IMR-90 (cell line): ENCODE data around the gene NEFH. TPM values are rescaled to one million over a fixed set of nuclear protein-coding genes. Genes with fewer than 3 reads are reported as not detected.

Source experiments
- ATAC-seq: fragments of 200-7000 bp; cut with Tn5 transposase; 2 replicates; pipeline ENCODE4 v1.9.1; 2020; ENCODE audit warnings: low read depth, mild to moderate bottlenecking, moderate library complexity
- BruUV-seq: library from RNA; stranded (reverse); fragments of 400-500 nt; replicated peaks from 2 replicates; lab custom pipeline; 2021; lab: Mats Ljungman, UMichigan
- CTCF ChIA-PET: fragments of 300-600 bp; formaldehyde crosslinking; extraction: SDS; loops from one replicate; lab custom pipeline; 2021; ENCODE audit warnings: antibody characterized with exemption; lab: Yijun Ruan, JAX
- POLR2A ChIA-PET: fragments of 300-600 bp; sonication (Branson Sonifier 250); formaldehyde crosslinking; loops from one replicate; lab custom pipeline; 2022; ENCODE audit warnings: antibody characterized with exemption; ENCODE audit not compliant: unreplicated experiment; lab: Charles Lee
- DNase-seq: peaks from one replicate; pipeline ENCODE4 v3.0.0; 2013
- H2AFZ ChIP-seq: replicated peaks from 2 replicates; pipeline ENCODE3; 2013; ENCODE audit warnings: low read length, mild to moderate bottlenecking; ENCODE audit not compliant: poor library complexity
- H2AK5ac ChIP-seq: 2 replicates; pipeline ENCODE4 v1.6.1; 2013; ENCODE audit warnings: low read depth, low read length, inconsistent platforms
- H2AK9ac ChIP-seq: replicated peaks from 2 replicates; pipeline ENCODE3; 2013; ENCODE audit warnings: mild to moderate bottlenecking, low read depth, low read length, moderate library complexity; ENCODE audit not compliant: poor library complexity
- H2BK120ac ChIP-seq: 2 replicates; pipeline ENCODE4 v1.6.1; 2013; ENCODE audit warnings: low read depth, low read length, inconsistent platforms
- H2BK15ac ChIP-seq: 3 replicates; pipeline ENCODE4 v1.6.1; 2013; ENCODE audit warnings: low read depth, low read length, inconsistent platforms
- H2BK20ac ChIP-seq: 2 replicates; pipeline ENCODE4 v1.6.1; 2013; ENCODE audit warnings: low read depth, mild to moderate bottlenecking, inconsistent platforms, low read length, moderate library complexity
- H2BK5ac ChIP-seq: 2 replicates; pipeline ENCODE4 v1.6.1; 2013; ENCODE audit warnings: mild to moderate bottlenecking, low read depth, low read length, inconsistent platforms; ENCODE audit not compliant: poor library complexity, severe bottlenecking
- H3K14ac ChIP-seq: replicated peaks from 2 replicates; pipeline ENCODE4 v1.6.1; 2013; ENCODE audit warnings: low read depth, low read length, inconsistent platforms
- H3K18ac ChIP-seq: 2 replicates; pipeline ENCODE4 v1.6.1; 2013; ENCODE audit warnings: low read depth, low read length, control low read depth
- H3K23ac ChIP-seq: 2 replicates; pipeline ENCODE4 v1.6.1; 2013; ENCODE audit warnings: low read depth, low read length, inconsistent platforms
- H3K27ac ChIP-seq: 2 replicates; pipeline ENCODE4 v1.5.1; 2013; ENCODE audit warnings: mild to moderate bottlenecking, control low read depth, low read length; ENCODE audit not compliant: insufficient read depth
- H3K27me3 ChIP-seq: 2 replicates; pipeline ENCODE4 v1.6.1; 2013; ENCODE audit warnings: low read length; ENCODE audit not compliant: control insufficient read depth, insufficient read depth
- H3K36me3 ChIP-seq: 2 replicates; pipeline ENCODE4 v1.6.1; 2013; ENCODE audit warnings: low read length, mixed read lengths; ENCODE audit not compliant: control insufficient read depth, insufficient read depth
- H3K4ac ChIP-seq: 2 replicates; pipeline ENCODE4 v1.6.1; 2013; ENCODE audit warnings: low read depth, low read length, inconsistent platforms
- H3K4me1 ChIP-seq: 2 replicates; pipeline ENCODE4 v1.6.1; 2013; ENCODE audit warnings: low read length, mixed read lengths; ENCODE audit not compliant: control insufficient read depth, insufficient read depth
- H3K4me2 ChIP-seq: 2 replicates; pipeline ENCODE4 v1.6.1; 2013; ENCODE audit warnings: low read depth, mild to moderate bottlenecking, control low read depth, low read length, moderate library complexity
- H3K4me3 ChIP-seq: 2 replicates; pipeline ENCODE4 v1.5.1; 2013; ENCODE audit warnings: low read depth, mild to moderate bottlenecking, control low read depth, low read length, moderate library complexity; ENCODE audit not compliant: insufficient read depth
- H3K56ac ChIP-seq: 2 replicates; pipeline ENCODE4 v1.6.1; 2013; ENCODE audit warnings: low read length, inconsistent platforms; ENCODE audit not compliant: insufficient read depth; ENCODE audit errors: extremely low read depth
- H3K79me1 ChIP-seq, 2 experiments: 2 replicates each; pipeline ENCODE4 v1.6.1; 2013; ENCODE audit warnings: low read length in 2 of 2, inconsistent platforms in 1 of 2, low read depth in 1 of 2
- H3K9ac ChIP-seq: 2 replicates; pipeline ENCODE4 v1.6.1; 2013; ENCODE audit warnings: low read depth, low read length, control low read depth
- H3K9me1 ChIP-seq: 2 replicates; pipeline ENCODE4 v1.6.1; 2013; ENCODE audit warnings: low read length, inconsistent platforms; ENCODE audit not compliant: insufficient read depth
- H3K9me3 ChIP-seq: 2 replicates; pipeline ENCODE4 v1.6.1; 2013; ENCODE audit warnings: low read length; ENCODE audit not compliant: control insufficient read depth, insufficient read depth
- H4K20me1 ChIP-seq: 2 replicates; pipeline ENCODE4 v1.6.1; 2013; ENCODE audit warnings: low read length, inconsistent platforms; ENCODE audit not compliant: insufficient read depth
- H4K5ac ChIP-seq: 2 replicates; pipeline ENCODE4 v1.6.1; 2013; ENCODE audit warnings: mild to moderate bottlenecking, low read depth, low read length, control low read depth
- H4K8ac ChIP-seq, 2 experiments: 2 replicates each; pipeline ENCODE4 v1.6.1; 2013; ENCODE audit warnings: low read depth in 2 of 2, low read length in 2 of 2, control low read depth in 1 of 2, inconsistent platforms in 1 of 2
- H4K91ac ChIP-seq: 2 replicates; pipeline ENCODE4 v1.6.1; 2013; ENCODE audit warnings: low read depth, low read length, inconsistent platforms; ENCODE audit not compliant: insufficient read depth
- BHLHE40 ChIP-seq: fragments of 150-350 bp; IDR thresholded peaks from 2 replicates; pipeline ENCODE4 v1.6.1; 2016; ENCODE audit warnings: mild to moderate bottlenecking, low read depth, low read length
- CHD1 ChIP-seq: IDR thresholded peaks from 2 replicates; pipeline ENCODE4 v1.6.1; 2012; ENCODE audit warnings: low read depth, low read length, improper control_type of control experiment
- CTCF ChIP-seq: conservative IDR thresholded peaks from 2 replicates; pipeline ENCODE4 v1.5.1; 2012; ENCODE audit warnings: mild to moderate bottlenecking, low read depth, low read length, improper control_type of control experiment
- MAFK ChIP-seq: IDR thresholded peaks from 2 replicates; pipeline ENCODE4 v1.6.1; 2012; ENCODE audit warnings: low read depth, low read length, improper control_type of control experiment
- MXI1 ChIP-seq: IDR thresholded peaks from 2 replicates; pipeline ENCODE4 v1.6.1; 2012; ENCODE audit warnings: low read depth, mild to moderate bottlenecking, low read length, moderate library complexity, borderline replicate concordance
- NFE2L2 ChIP-seq: fragments of 150-350 bp; IDR thresholded peaks from 2 replicates; pipeline ENCODE4 v1.6.1; 2016; ENCODE audit warnings: low read depth, mild to moderate bottlenecking, low read length
- POLR2A ChIP-seq: IDR thresholded peaks from 2 replicates; pipeline ENCODE4 v1.6.1; 2012; ENCODE audit warnings: mild to moderate bottlenecking, low read depth, low read length
- RAD21 ChIP-seq: IDR thresholded peaks from 2 replicates; pipeline ENCODE4 v1.6.1; 2012; ENCODE audit warnings: low read length, improper control_type of control experiment
- RFX5 ChIP-seq: IDR thresholded peaks from 2 replicates; pipeline ENCODE4 v1.8.0; 2012; ENCODE audit warnings: low read depth, mild to moderate bottlenecking, low read length, moderate library complexity
- USF2 ChIP-seq: fragments of 150-350 bp; IDR thresholded peaks from 2 replicates; pipeline ENCODE4 v1.6.1; 2017; ENCODE audit warnings: mild to moderate bottlenecking, antibody characterized with exemption, low read length, low read depth
- WGBS, 2 experiments: methylation state at CpG; one replicate each; pipeline versions ENCODE4 v1.1.5 to v1.1.7; 2013; ENCODE audit warnings: missing lambda C conversion rate in 2 of 2; ENCODE audit not compliant: insufficient read length in 1 of 2; ENCODE audit errors: extremely low coverage in 2 of 2; 5-methylcytosine and 5-hydroxymethylcytosine counted together
- dilution Hi-C: fragments of 300-500 bp; cut with HindIII; formaldehyde crosslinking; loops from one replicate; pipeline ENCODE4 v1.14.3; 2018; ENCODE audit warnings: low sequenced_read_pairs; ENCODE audit not compliant: unreplicated experiment
- in situ Hi-C: fragments of 300-500 bp; cut with MboI; formaldehyde crosslinking; loops from 3 replicates; pipeline ENCODE4 v1.14.3; 2019; ENCODE audit warnings: low sequenced_read_pairs, inconsistent platforms, mixed read lengths
- intact Hi-C: fragments of 100-400 bp; cut with micrococcal nuclease; formaldehyde crosslinking; loops from 2 replicates; pipeline ENCODE4 v1.10.0; 2022
- polyA plus RNA-seq, 3 experiments: library from polyadenylated mRNA; depleted of rRNA; stranded (reverse); fragments of >200 nt; gene quantifications; 2 replicates each; pipeline ENCODE4 v1.2.3, GENCODE V29; 2012; ENCODE audit warnings: low replicate concordance in 1 of 3
- total RNA-seq: library from RNA; depleted of rRNA; stranded (reverse); fragments of >200 nt; gene quantifications from 2 replicates; pipeline ENCODE4 v1.2.3, GENCODE V29; 2012

The NEFH gene
- total and polyA plus RNA-seq, 2 of the 4 experiments (the other 2 are of a cell fraction) = 1.3 to 2.9 TPM

- Histone ChIP-seq H4K5ac (no peak overlapping the region), H3K4me3 (no peak overlapping the region), H2AK9ac (no peak overlapping the region), H3K79me1 (no peaks in the 10 kb centered on the region), H3K4ac (no peak overlapping the region), H4K91ac (no peak overlapping the region), H2BK15ac (no peak overlapping the region), H4K20me1 (peaks cover 6% of the 10 kb centered on the region; the same call in 1 of the 2 replicates), H2BK20ac (no peak overlapping the region), H3K4me2 (no peak overlapping the region), H3K18ac (no peak overlapping the region), H3K9me3 (no peaks in the 10 kb centered on the region), H3K27ac (no peak overlapping the region), H4K8ac (no peak overlapping the region), H3K14ac (no peak overlapping the region), H3K36me3 (no peaks in the 10 kb centered on the region), H3K9ac (no peak overlapping the region), H2BK120ac (no peak overlapping the region), H3K4me1 (no peaks in the 10 kb centered on the region), H2BK5ac (no peak overlapping the region), H2AK5ac (no peak overlapping the region), H3K23ac (no peak overlapping the region), H3K56ac (no peak overlapping the region), H2AFZ (no peak overlapping the region), H3K27me3 (peaks cover 39% of the 10 kb centered on the region), H3K9me1 (no peaks in the 10 kb centered on the region)
- ChIA-PET CTCF (no interaction called here), POLR2A (no interaction called here)
- dilution Hi-C loops = no loop called here
- TF ChIP-seq RAD21 = no peak
- TF ChIP-seq CTCF = no peak
- TF ChIP-seq MAFK = no peak
- TF ChIP-seq RFX5 = no peak
- no peak for TF ChIP-seq MXI1
- no peak for TF ChIP-seq NFE2L2
- TF ChIP-seq CHD1 = no peak
- no peak for TF ChIP-seq BHLHE40
- TF ChIP-seq USF2 = no peak
- no peak for TF ChIP-seq POLR2A
- BruUV-seq = no TSS peak
- in situ Hi-C loops = no loop called here
- no peak for ATAC-seq
- DNase-seq = no peak
- intact Hi-C loops = no loop called here
- 90% methylated on average over 5 of the region's 13 CpGs; no CpG with 5 or more reads in 1 of the 2 experiments for WGBS, 2 experiments
These were observed 3.2 kb downstream of the NEFH start for GRCh38 chr22:29483254-29483653.
